ENCODE results near the gene CNNM3.
"Not testable (repeated sequence)": the region's sequence is repeated elsewhere in the genome, so short reads cannot be mapped to it uniquely, and the experiment has no call there.

CNNM3 gene

DNA sequence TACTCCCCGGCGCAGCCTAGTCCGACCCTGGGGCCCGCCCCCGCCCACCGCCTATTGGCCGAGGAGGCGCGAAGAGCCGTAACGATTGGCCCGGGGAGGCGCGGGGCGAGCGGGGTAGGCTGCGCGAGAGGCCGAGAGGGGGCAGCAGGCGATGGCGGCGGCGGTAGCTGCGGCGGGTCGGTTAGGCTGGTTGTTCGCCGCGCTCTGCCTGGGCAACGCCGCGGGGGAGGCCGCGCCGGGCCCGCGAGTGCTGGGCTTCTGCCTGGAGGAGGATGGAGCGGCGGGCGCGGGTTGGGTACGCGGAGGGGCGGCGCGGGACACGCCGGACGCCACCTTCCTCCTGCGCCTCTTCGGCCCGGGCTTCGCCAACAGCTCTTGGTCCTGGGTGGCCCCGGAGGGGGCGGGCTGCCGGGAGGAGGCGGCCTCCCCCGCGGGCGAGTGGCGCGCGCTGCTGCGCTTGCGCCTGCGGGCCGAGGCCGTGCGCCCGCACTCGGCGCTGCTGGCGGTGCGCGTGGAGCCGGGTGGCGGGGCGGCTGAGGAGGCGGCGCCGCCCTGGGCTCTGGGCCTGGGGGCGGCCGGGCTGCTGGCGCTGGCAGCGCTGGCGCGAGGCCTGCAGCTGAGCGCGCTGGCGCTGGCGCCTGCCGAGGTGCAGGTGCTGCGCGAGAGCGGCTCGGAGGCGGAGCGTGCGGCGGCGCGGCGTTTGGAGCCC is at the start of gene CNNM3:
Gene CNNM3, plus strand, starts transcription at position 142 of the 709 bp plus-strand sequence. Its CDS starts 10 bp downstream, at position 152.
- in situ Hi-C loops (cut with MboI; ENCODE audit: low sequenced_read_pairs), result no loop called here

DNA sequence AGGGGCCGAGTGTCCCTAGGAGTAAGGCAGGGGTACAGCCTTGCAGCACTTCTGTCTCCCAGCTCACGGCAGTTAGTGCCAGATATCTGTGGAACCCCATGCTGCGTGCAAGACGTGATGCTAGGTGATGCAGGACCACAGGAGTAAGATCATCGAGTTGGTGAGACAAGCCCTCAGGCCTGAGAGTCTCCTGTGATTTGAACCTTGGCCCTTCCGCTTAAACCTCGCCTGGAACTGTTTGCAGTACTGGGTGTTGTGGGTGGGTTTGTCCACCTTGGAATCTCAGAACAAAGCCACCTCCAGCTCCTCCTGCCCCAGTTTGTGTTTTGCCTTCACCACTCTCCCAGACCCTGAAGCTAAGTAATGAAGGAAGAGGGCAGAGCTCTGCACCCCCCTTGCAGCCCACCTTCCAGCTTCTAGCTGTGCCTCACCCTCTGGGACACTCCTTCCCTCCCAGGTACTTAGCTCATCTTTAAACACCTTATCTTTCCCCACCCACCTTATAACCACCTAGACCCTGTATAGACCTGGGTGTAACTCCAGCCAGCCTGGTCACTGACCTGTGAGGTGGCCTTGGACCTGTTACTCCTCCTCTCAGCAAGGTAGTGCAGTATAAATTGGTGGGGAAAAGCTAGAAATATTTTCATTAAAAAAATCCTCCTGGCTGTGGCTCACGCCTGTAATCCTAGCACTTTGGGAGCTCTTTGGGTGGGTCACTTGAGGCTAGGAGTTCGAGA is 48.8 kb upstream of the CNNM3 start:
- in situ Hi-C loops (cut with MboI; ENCODE audit: low sequenced_read_pairs), result no loop called here

DNA sequence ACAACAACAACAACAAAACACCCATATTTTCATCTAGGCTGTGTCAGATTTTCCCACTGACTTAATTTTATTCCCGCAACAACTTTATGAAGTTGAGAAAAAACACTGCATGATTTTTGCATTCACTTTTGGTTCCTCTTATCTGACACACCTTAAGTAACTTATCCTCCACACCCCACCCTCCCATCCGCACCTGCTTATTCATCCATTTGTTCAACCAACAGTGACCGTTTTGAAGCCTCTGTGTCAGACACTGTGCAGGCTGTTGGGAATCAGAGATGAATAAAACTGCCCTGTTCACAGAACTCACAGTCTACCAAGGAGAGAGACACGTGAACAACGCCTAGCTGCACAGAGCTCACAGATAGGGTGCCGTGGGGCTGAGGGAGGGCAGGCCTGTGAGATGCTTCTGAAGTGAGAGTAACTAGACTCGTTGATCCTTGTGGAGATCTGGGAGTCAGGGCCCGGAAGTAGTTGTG is 47.9 kb upstream of the CNNM3 start:
- in situ Hi-C loops (cut with MboI; ENCODE audit: low sequenced_read_pairs), result no loop called here

DNA sequence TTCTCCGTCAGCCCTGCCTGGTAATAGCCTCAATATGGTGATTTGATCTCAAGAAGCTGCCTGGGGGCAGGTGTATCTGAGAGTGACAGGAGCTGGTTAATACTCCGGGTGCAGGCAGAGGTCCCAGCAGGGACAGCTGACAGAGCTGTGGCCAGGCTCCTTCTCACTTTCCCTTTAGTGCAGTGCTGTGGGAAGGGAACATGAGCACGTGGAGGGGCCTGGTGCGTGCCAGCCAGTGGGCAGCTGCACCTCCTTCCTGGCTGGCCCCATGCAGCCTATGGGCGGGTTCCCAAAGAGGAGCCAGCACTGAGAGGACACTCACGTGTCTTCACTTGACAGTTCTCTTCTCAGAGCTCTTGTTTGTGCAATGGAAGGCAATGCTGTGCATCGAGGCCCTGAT is 46.3 kb upstream of the CNNM3 start:
- in situ Hi-C loops (cut with MboI; ENCODE audit: low sequenced_read_pairs), result no loop called here

DNA sequence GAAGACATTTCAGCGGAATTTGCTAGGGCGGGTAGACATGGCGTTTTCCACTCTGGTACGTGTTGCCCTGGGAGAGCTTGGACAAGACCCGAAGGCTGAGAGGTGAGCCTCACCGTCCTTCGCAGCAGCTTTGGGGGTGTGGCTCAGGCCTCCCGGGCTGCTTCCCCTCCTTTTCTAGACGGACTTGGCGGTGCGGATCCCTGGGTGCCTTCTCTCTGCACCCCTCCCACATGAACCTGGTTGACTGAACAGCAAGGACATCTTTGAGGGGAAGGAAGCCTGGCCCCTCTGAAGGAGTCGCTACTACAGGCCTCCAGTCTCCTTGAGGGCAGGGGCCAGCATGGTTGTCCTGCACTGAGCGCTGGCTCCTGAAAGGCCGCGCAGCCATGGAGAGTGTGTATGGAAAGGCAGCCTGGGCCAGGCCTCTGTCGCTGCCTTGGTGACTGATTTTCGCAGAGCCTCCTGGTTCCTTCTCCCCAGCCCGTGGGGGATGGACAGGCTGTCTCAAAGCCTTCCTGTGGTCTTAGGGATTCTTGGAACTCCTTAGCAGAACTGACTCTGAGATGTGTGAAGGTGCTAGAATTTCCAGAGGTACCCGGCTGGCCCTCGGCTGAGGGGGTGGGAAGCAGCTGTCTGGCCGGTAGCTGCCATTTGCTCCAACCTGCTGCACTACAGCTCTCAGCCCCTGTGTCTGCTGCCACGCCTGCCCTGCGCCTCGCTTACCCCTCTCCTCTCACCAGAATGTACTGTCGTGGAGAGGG is 45.4 kb upstream of the CNNM3 start:
- in situ Hi-C loops (cut with MboI; ENCODE audit: low sequenced_read_pairs), result no loop called here

DNA sequence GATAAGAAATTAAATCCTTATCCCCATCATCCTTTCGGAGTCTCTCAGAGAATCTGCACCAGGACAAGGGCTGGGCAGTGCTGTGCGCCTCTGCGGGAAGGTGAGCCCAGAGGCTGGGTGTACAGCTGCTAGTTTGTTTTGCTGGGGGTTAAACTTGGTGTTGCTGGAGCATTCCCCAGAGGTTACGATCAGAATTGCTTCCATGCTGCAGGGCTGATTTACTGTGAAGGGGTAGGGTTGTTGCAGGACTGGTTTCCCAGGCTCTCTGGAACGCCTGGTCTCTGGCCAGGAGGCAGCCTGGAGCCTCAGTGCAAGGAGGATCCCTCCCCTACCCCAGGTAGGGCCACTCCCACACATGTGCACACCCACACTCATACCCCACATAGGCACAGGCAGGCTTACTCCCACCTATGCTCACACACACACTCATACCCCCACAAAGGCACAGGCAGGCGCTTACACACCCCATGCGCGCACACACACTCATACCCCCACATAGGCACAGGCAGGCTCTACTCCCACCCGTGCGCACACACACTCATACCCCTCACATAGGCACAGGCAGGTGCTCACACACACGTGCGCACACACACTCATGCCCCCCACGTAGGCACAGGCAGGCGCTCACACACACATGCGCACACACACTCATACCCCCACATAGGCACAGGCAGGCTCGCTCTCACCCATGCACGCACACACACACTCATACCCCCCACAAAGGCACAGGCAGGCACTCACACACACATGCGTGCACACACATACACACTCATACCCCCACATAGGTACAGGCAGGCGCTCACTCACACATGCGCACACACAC is 44.1 kb upstream of the CNNM3 start:
- in situ Hi-C loops (cut with MboI; ENCODE audit: low sequenced_read_pairs), result no loop called here

DNA sequence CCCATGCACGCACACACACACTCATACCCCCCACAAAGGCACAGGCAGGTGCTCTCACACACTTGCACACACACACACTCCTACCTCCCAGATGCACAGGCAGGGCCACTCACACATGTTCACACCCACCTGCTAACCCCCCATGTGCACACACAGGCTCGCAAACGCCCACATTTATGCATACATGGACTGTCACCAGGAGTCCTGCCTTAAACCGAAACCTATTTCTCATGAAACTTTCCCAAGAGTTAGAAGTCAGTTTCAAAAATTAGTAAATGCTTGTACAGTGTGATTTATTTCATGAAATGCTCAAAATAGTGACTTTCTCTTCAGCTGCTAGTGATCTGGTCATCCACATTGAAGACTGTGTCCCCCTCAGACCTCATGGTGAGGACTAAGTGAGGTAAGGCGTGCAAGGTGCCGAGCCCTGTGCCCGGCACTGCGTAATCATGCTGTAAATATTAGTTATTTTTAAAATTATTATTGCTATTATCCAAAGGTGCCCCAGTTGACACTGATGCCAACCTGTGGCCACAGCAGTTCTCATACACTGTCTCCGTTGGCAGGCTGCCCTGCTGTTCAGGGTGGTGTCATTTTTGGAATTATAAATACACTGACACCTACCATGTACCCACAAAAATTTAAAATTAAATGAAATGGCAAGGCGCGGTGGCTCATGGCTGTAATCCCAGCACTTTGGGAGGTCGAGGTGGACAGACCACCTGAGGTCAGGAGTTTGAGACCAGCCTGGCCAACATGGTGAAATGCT is 43.0 kb upstream of the CNNM3 start:
- in situ Hi-C loops (cut with MboI; ENCODE audit: low sequenced_read_pairs), result no loop called here

DNA sequence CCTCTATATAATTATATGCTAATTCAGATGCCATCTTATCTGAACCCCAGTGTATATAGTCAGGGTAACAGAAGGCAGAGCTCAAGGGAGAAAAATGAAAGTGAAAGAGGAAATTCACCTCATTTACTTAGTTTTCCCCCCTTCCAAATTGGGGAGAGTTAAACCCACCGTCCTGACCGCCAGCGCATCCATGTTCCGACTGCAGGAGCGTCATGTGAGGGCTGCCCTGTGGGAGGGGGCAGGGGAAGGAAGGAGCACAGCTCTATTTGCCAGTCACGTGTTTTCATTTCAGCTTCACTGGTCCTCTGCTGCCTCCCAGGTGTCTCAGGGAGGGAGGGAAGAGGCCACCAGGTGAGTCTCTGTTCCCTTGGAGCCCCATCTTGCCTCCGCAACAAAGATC is 42.1 kb upstream of the CNNM3 start:
- in situ Hi-C loops (cut with MboI; ENCODE audit: low sequenced_read_pairs), result no loop called here

DNA sequence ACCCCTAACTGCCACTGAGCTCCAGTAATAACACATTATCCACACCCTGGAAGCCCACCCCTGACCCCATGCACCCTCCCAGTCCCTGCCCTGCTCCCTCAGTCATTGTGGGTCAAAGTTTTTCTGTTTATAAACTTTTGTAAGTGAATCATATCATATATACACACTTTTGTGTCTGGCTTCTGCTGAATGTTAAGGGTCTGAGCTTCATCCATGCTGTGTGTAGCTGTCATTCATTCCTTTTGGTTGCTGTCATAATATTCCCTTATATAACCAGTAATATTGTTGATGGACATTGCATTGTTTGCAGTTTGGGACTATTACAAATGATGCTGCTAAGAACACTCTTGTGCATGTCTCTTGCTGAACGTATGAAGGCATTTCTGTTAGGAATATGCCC is 40.9 kb upstream of the CNNM3 start:
- in situ Hi-C loops (cut with MboI; ENCODE audit: low sequenced_read_pairs), result no loop called here

DNA sequence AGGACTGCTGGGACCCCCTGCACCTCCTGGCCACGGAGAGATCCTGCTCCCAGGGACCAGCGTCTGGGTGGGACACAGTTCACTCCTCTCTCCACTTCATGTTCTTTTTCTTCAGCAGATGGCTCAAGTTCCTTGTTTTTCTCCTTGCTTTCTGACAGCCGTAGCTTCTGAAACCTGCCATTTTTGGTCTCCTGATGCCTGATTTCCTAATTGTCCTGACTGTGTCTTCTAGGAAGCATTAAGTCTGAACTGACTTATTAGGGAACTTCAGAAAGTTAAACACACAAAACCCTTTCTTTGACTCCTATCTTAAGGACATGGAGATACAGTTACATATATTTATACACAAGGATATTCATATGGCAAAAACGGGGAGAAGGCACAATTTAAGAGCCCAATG is 32.7 kb upstream of the CNNM3 start:
- in situ Hi-C loops (cut with MboI; ENCODE audit: low sequenced_read_pairs), result no loop called here

DNA sequence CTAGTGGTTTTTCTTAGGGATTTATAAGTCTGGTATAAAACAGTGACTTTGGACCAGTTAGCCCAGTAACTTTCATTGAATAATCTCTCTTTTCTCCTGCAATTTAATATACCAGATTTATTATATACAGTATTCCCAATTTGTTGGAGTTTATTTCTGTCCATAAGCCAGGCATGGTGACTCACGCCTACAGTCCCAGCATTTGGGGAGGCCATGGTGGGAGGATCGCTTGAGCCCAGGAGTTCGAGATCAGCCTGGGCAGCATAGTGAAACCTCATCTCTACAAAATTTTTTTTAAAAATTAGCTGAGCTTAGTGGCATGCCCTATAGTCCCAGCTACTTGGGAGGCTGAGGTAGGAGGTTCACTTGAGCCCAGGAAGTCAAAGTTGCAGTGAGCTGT is 28.7 kb upstream of the CNNM3 start:
- in situ Hi-C loops (cut with MboI; ENCODE audit: low sequenced_read_pairs), result no loop called here

DNA sequence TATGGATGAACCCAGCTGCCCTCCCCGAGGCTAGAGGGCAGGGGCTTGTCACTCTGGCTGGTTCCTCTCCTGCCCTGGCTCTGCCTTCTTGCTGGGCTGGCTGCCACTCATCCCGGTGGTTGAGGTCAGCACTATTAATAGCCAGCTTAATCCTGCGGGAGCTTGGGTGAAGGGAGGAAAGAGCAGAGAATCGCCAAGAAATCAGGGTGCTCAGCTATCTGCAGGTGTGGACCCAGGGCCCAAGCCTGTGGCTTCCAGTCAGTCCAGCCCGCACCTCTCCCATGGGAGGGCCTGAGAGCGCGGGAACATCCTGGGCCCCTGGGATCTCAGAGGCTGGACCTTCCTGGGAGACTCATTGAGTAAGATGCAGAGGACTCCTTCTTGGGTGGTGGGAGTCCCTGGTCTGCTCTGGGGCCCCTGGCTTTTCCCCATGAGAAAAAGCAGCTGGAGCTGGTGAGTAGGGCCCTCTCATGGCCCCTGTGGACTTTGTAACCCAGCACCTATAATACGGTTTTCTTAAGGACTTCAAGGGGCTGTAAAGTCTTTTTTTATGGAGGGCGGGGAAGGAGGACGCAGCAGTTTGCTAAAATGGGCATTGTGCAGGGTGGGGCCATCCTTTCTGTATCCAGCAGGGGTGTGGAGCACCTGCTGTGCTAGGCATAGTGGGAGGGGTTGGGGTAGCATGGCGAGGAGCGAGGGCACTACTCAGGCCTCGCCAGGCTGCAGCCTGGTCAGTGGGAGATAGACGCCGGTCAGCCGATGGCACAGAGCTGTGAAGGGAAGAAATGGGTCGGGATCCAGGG is 27.4 kb upstream of the CNNM3 start:
- in situ Hi-C loops (cut with MboI; ENCODE audit: low sequenced_read_pairs), result no loop called here

DNA sequence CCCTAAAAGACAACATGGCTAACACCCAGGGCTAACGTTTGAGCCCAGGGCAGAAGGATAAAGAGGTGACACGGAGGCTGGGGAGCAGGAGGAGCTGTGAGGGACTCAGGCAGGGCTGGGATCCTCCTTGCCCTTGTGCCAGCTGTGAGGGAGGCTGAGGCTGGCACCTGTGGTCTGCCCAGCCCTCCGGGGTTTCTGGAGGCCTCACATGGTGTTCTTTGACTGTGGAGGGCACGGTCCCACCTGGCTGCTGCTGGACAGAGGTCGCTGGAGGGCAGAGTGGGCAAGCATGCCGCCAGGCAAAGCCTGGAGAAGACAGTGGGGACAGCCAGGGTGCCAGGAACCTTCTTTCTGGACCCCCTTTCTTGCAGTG is 26.8 kb upstream of the CNNM3 start:
- in situ Hi-C loops (cut with MboI; ENCODE audit: low sequenced_read_pairs), result no loop called here

DNA sequence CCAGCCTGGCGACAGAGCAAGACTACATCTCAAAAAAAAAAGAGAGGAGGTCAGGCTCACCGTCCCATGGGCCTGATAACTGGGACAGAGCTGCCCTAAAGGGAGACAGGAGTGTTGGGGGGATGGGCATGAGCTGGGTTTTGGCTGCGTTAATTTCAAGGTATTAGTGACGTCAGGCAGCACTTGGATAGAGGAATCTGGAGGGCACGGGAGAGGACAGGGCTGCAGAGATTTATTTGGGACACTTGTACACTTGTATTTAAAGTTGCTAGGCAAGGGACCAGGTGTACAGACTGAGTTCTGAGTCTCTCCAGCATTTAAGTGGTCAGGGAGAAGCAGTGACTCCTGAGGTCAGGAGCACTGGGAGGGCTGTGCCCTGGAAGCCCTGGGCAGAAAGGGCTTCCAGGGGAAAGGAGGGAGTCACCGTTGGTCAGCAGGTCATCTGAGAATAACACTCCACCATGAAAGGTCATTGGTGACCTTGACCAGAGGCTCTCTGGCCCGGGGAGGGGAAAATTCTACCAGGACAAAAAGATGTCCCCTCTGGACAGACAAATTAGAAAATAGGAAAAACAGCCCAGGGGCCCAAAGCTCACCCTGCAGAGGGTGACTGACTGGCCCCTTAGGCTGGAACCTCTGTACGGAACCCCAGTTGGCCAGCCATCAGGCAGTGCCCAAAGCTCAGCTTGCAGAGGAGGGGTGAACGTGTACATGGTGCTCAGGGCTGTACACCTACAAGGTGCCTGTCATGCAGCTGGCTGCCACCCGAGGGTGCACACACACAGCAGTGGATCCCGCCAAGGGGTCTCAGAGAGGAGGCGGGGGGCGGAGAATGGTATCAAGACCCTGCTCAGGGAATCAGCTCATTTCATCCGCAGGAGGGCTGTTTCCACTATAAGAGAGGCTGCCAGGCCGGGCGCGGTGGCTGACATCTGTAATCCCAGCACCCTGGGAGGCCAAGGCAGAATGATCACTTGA is 23.0 kb upstream of the CNNM3 start:
- in situ Hi-C loops (cut with MboI; ENCODE audit: low sequenced_read_pairs), result no loop called here

DNA sequence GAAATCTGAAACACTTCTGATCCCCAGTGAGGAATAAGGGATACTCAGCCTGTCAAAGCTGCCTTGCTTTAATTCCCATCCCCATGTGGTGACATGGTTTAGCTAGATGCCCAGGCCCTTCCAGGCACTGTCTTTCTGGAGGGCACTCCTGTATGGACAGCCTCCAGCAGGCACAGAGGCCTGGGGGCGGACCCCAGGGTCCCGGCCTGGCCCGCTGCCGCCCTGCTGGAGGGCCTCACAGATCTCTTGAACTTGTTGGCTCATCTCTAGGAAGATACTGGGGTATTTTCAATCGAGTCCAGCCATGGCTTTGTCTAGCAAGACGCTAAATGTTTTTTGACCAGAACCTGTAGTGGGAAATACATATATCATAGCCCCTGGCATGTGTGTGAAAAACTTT is 21.0 kb upstream of the CNNM3 start:
- in situ Hi-C loops (cut with MboI; ENCODE audit: low sequenced_read_pairs), result no loop called here

DNA sequence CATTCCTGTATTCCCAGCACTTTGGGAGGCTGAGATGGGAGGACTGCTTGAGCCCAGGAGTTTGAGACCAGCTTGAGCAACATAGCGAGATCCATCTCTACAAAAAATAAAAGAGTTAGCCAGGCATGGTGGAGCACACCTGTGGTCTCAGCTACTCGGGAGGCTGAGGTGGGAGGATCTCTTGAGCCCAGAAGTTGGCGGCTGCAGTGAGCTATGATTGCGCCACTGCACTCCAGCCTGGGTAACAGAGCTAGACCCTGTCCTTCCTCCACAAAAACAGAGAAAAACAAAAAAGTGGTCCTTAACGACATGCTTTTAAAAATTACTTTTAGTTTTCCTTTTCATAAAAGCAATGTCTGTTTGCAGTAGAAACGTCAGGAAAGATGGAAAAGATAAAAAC is 19.6 kb upstream of the CNNM3 start:
- in situ Hi-C loops (cut with MboI; ENCODE audit: low sequenced_read_pairs), result not testable (repeated sequence)

DNA sequence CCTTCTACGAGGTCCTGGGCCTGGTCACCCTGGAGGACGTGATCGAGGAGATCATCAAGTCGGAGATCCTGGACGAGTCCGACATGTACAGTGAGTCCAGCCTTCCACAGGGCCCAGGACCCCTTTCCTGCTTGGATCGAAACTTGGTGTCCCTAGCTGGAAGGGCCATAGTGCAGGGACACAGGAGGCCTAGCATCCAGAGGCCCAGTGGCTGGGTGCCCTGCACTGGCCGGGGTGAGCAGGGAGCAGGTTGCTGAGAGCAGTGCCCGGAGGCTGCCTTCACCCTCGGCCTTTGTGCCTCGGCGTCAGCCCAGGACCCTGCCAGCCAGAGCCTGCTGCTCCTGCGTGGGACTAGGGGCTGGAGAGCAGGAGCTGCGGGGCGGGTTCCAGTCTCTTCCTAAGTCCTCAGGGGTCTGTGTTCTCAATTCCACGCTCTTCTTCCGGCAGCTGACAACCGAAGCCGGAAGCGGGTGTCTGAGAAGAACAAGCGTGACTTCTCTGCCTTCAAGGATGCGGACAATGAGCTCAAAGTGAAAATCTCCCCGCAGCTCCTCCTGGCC is 18.9 kb upstream of the CNNM3 start:
- in situ Hi-C loops (cut with MboI; ENCODE audit: low sequenced_read_pairs), result no loop called here

All from hTERT RPE-1 (cell line).